Naive thymus-derived CD4-positive, alpha-beta T cell (primary cell): ENCODE results near the gene RAD52. TPM values are rescaled to one million over a fixed set of nuclear protein-coding genes. Genes with fewer than 3 reads are reported as not detected.

Experiments
- ATAC-seq: fragments of 150-1000 bp; cut with Tn5 transposase; 2 replicates; pipeline ENCODE4 v1.10.0; 2021; ENCODE audit warnings: mild to moderate bottlenecking, moderate library complexity
- CTCF ChIA-PET: fragments of 350-600 bp; sonication (Branson Sonifier 250); formaldehyde crosslinking; loops from one replicate; lab custom pipeline; 2021; ENCODE audit warnings: antibody characterized with exemption; lab: Charles Lee
- POLR2A ChIA-PET: fragments of 350-600 bp; sonication (Branson Sonifier 250); formaldehyde crosslinking; loops from one replicate; lab custom pipeline; 2021; ENCODE audit warnings: antibody characterized with exemption, inconsistent platforms; lab: Charles Lee
- DNase-seq, 9 donors: peaks; one replicate each; pipeline versions ENCODE4 v3.0.0 to v3.0.0-alpha.2; 2020 to 2022; ENCODE audit warnings: mixed read lengths in 1 of 9
- H3K27ac ChIP-seq: one replicate; pipeline ENCODE4 v1.7.0; 2013; ENCODE audit warnings: mild to moderate bottlenecking, low read depth, low read length, moderate library complexity
- H3K27me3 ChIP-seq, 2 donors: one replicate each; pipeline ENCODE4 v1.7.0; 2013; ENCODE audit warnings: low read length in 2 of 2, mild to moderate bottlenecking in 2 of 2, moderate library complexity in 2 of 2; ENCODE audit not compliant: control insufficient read depth in 2 of 2, insufficient read depth in 2 of 2
- H3K36me3 ChIP-seq, 3 experiments: 1 replicate in 2 of 3; 2 replicates in 1 of 3; pipeline ENCODE4 v1.7.0; 2013; ENCODE audit warnings: low read length in 3 of 3, mild to moderate bottlenecking in 3 of 3, moderate library complexity in 1 of 3; ENCODE audit not compliant: insufficient read depth in 3 of 3, control insufficient read depth in 2 of 3
- H3K4me1 ChIP-seq, 2 donors: one replicate each; pipeline ENCODE4 v1.7.0; 2013; ENCODE audit warnings: low read length in 2 of 2, mild to moderate bottlenecking in 2 of 2, moderate library complexity in 1 of 2; ENCODE audit not compliant: control insufficient read depth in 2 of 2, insufficient read depth in 2 of 2
- H3K4me3 ChIP-seq: 2 replicates; pipeline ENCODE4 v1.7.0; 2013; ENCODE audit warnings: mild to moderate bottlenecking, low read length
- H3K9me3 ChIP-seq, 3 experiments: 1 replicate in 2 of 3; 2 replicates in 1 of 3; pipeline ENCODE4 v1.7.0; 2013; ENCODE audit warnings: low read length in 3 of 3; ENCODE audit not compliant: control insufficient read depth in 2 of 3
- H3K27ac Mint-ChIP-seq, 9 donors: one replicate each; pipeline ENCODE4 v1.8.0; 2020 to 2022; ENCODE audit warnings: mixed read lengths in 9 of 9, mild to moderate bottlenecking in 8 of 9, moderate library complexity in 5 of 9, inconsistent platforms in 2 of 9
- H3K27me3 Mint-ChIP-seq, 5 donors: one replicate each; pipeline ENCODE4 v1.8.0; 2021 to 2022; ENCODE audit warnings: mixed read lengths in 5 of 5, mild to moderate bottlenecking in 1 of 5
- H3K36me3 Mint-ChIP-seq, 5 donors: one replicate each; pipeline ENCODE4 v1.8.0; 2020 to 2022; ENCODE audit warnings: mixed read lengths in 5 of 5, mild to moderate bottlenecking in 3 of 5, inconsistent platforms in 1 of 5
- H3K4me1 Mint-ChIP-seq, 7 donors: one replicate each; pipeline ENCODE4 v1.8.0; 2020 to 2022; ENCODE audit warnings: mixed read lengths in 7 of 7, mild to moderate bottlenecking in 3 of 7, inconsistent platforms in 1 of 7
- H3K4me3 Mint-ChIP-seq, 10 donors: one replicate each; pipeline ENCODE4 v1.8.0; 2020 to 2022; ENCODE audit warnings: mild to moderate bottlenecking in 10 of 10, mixed read lengths in 10 of 10, moderate library complexity in 6 of 10, inconsistent platforms in 2 of 10
- H3K9me3 Mint-ChIP-seq, 11 donors: one replicate each; pipeline ENCODE4 v1.8.0; 2020 to 2022; ENCODE audit warnings: mixed read lengths in 11 of 11, mild to moderate bottlenecking in 4 of 11, inconsistent platforms in 1 of 11, moderate library complexity in 1 of 11
- intact Hi-C, 2 donors: fragments of 100-400 bp; cut with micrococcal nuclease; formaldehyde crosslinking; loops; one replicate each; pipeline ENCODE4 v1.15.1; 2023
- polyA plus RNA-seq, 2 donors: library from polyadenylated mRNA; unstranded; fragments of 300-500 nt; fragmentation: Illumina TruSeq; gene quantifications; one replicate each; pipeline ENCODE4 v1.2.3, GENCODE V29; 2021
- total RNA-seq, 6 experiments: library from RNA in 5 of 6; stranded (reverse) in 5 of 6; gene quantifications; 1 replicate in 5 of 6; 2 replicates in 1 of 6; pipeline ENCODE4 v1.2.3 and lab custom pipeline; 2021 to 2026

RAD52 gene
- total and polyA plus RNA-seq, 7 experiments from 2014 or later, result 2.8 to 34.9 (median 17.8) TPM

- H3K27me3 ChIP-seq, result no peaks in the 10 kb centered on the region
- H3K4me3 Mint-ChIP-seq, result no peak overlapping the region
- no peaks in the 10 kb centered on the region for H3K36me3 Mint-ChIP-seq
- H3K27ac Mint-ChIP-seq, result no peak overlapping the region
- peaks cover 0 to 6% (median 0%) of the 10 kb centered on the region in 7 donors for H3K4me1 Mint-ChIP-seq
- DNase-seq (no peak), ATAC-seq (no peak)
- ChIA-PET CTCF (interaction anchor here (0.6 kb wide), 1 partner anchor 629 kb away, joined by 4 read pairs; no protein-coding TSS in a partner anchor), POLR2A (no interaction called here)
- no peaks in the 10 kb centered on the region for H3K9me3 Mint-ChIP-seq
- intact Hi-C loops, result no loop called here
- H3K4me3 ChIP-seq, result no peak overlapping the region
- no peaks in the 10 kb centered on the region for H3K9me3 ChIP-seq
- no peaks in the 10 kb centered on the region for H3K36me3 ChIP-seq
- H3K27me3 Mint-ChIP-seq, result peaks cover 0 to 9% (median 0%) of the 10 kb centered on the region in 5 donors
- H3K4me1 ChIP-seq, result no peaks in the 10 kb centered on the region
- no peak overlapping the region for H3K27ac ChIP-seq
Measured at GRCh38 chr12:954741-955140, 5.2 kb upstream of the RAD52 start.

DNA sequence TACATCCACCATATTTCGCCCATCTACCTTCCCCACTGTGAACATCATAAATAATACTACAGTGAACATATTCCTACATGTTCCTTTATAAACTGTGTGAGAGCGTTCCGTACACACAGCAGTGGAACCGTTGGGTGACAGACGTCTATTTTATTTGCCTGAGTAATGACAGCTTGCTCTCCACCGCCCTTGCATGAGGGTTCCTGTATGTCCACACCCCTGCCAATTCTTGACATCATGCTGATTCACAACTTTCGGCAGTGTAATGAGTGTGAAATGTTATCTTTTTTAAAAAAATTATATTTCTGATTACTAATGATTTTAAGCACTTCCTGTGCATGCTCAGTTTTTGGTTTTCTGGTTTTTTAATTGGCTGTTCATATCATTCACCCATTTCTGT lies 4.3 kb upstream of the RAD52 start:
- no peaks in the 10 kb centered on the region for H3K27me3 ChIP-seq
- ChIA-PET CTCF (interaction anchor here (0.9 kb wide), 1 partner anchor 630 kb away, joined by 4 read pairs; no protein-coding TSS in a partner anchor), POLR2A (no interaction called here)
- intact Hi-C loops, result no loop called here
- ATAC-seq (no peak), DNase-seq (no peak)
- H3K4me3 Mint-ChIP-seq, result no peak overlapping the region
- H3K4me1 Mint-ChIP-seq, result peaks cover 4 to 12% (median 6%) of the 10 kb centered on the region in 7 donors
- peaks cover 0 to under 1% (median 0%) of the 10 kb centered on the region in 5 donors for H3K36me3 Mint-ChIP-seq
- no peak overlapping the region for H3K27ac Mint-ChIP-seq
- H3K4me3 ChIP-seq, result no peak overlapping the region
- H3K9me3 ChIP-seq, result no peaks in the 10 kb centered on the region
- peaks cover 0 to 5% (median 0%) of the 10 kb centered on the region in 11 donors for H3K9me3 Mint-ChIP-seq
- no peak overlapping the region for H3K27ac ChIP-seq
- H3K4me1 ChIP-seq, result no peaks in the 10 kb centered on the region
- H3K27me3 Mint-ChIP-seq, result peaks cover 0 to 7% (median 0%) of the 10 kb centered on the region in 5 donors
- H3K36me3 ChIP-seq, result peaks cover 0 to 6% (median 0%) of the 10 kb centered on the region in 3 experiments

DNA sequence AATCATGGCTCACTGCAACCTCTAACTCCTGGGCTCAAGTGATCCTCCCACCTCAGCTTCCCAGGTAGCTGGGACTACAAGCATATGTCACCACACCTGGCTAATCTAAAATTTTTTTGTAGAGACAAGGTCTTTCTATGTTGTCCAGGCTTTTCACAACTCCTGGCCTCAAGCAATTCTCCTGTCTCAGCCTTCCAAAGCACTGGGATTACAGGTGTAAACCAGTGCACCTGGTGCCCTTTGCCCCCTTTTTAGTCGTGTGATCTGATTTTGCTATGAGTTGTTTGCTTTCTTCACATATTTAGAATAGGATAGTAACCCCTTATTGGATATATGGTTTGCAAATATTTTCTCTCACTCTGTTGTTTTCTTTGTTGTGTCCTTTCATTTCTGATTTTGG lies 1.7 kb upstream of the RAD52 start:
- intact Hi-C loops, result no loop called here
- Mint-ChIP-seq H3K27me3 (peaks cover 0 to 4% (median 0%) of the 10 kb centered on the region in 5 donors), H3K9me3 (peaks cover 0 to 5% (median 0%) of the 10 kb centered on the region in 11 donors), H3K4me1 (peaks cover 18 to 27% (median 22%) of the 10 kb centered on the region in 7 donors), H3K4me3 (peak overlapping the region in 8 of 10 donors; percentile 22 to 96 (median 76)), H3K27ac (peak overlapping the region in 7 of 9 donors; percentile 17 to 96 (median 36)), H3K36me3 (peaks cover 0 to 9% (median 0%) of the 10 kb centered on the region in 5 donors)
- no peak overlapping the region for H3K4me3 ChIP-seq
- ATAC-seq, result no peak
- H3K9me3 ChIP-seq, result no peaks in the 10 kb centered on the region
- peaks cover 0 to 6% (median 0%) of the 10 kb centered on the region in 3 experiments for H3K36me3 ChIP-seq
- POLR2A ChIA-PET, result interaction anchor here (1.4 kb wide), 1 partner anchor 383 kb away, joined by 4 read pairs; no protein-coding TSS in a partner anchor
- H3K27me3 ChIP-seq, result no peaks in the 10 kb centered on the region
- no peak for DNase-seq
- no peak overlapping the region for H3K27ac ChIP-seq
- H3K4me1 ChIP-seq, result peaks cover 0 to 3% of the 10 kb centered on the region in 2 donors
- CTCF ChIA-PET, result interaction anchor here (0.6 to 2.7 kb wide), 5 partner anchors 39 to 1071 kb away, joined by 3 to 12 read pairs (median 4); no protein-coding TSS in a partner anchor

- H3K4me3 ChIP-seq, result no peak overlapping the region
- no peak for DNase-seq
- intact Hi-C loops, result loop anchor here (2.0 to 5.0 kb wide), 7 partner anchors 13 to 744 kb away; partner anchors contain the start of genes ADIPOR2 (in 1 of the 2) and CCDC77 (in 1 of the 2)
Measured at GRCh38 chr12:948238-948637, 1.3 kb downstream of the RAD52 start.

GRCh38 chr12:946631-947030 lies 2.9 kb downstream of the RAD52 start:
- DNase-seq (no peak), ATAC-seq (no peak)
- Histone ChIP-seq H3K27ac (no peak overlapping the region), H3K36me3 (peaks cover 0 to 6% (median 0%) of the 10 kb centered on the region in 3 experiments), H3K4me3 (no peak overlapping the region), H3K9me3 (no peaks in the 10 kb centered on the region), H3K27me3 (no peaks in the 10 kb centered on the region), H3K4me1 (peaks cover 0 to 3% of the 10 kb centered on the region in 2 donors)
- Mint-ChIP-seq H3K27ac (peak overlapping the region in 3 of 9 donors; percentile 50 to 70 (median 59)), H3K4me1 (peaks cover 29 to 52% (median 43%) of the 10 kb centered on the region in 7 donors), H3K4me3 (peak overlapping the region in 9 of 10 donors; percentile 11 to 65 (median 38)), H3K9me3 (peaks cover 0 to 5% (median 0%) of the 10 kb centered on the region in 11 donors), H3K36me3 (peaks cover 0 to 27% (median 0%) of the 10 kb centered on the region in 5 donors), H3K27me3 (peaks cover 0 to 4% (median 0%) of the 10 kb centered on the region in 5 donors)
- CTCF ChIA-PET, result interaction anchor here (0.6 kb wide), 1 partner anchor 102 kb away, joined by 3 read pairs; no protein-coding TSS in a partner anchor
- POLR2A ChIA-PET, result no interaction called here
- intact Hi-C loops, result loop anchor here (5.0 kb wide), 3 partner anchors 39 to 746 kb away; partner anchors contain the start of gene ADIPOR2 (in 1 of the 2)

More at GRCh38 chr12:948238-948637, 1.3 kb downstream of the RAD52 start:
- peak overlapping the region; percentile 52 to 98 (median 93) for H3K4me3 Mint-ChIP-seq
- peak overlapping the region; percentile 12 to 96 (median 73) for H3K27ac Mint-ChIP-seq
- peaks cover 0 to 20% (median 0%) of the 10 kb centered on the region in 5 donors for H3K36me3 Mint-ChIP-seq
- peaks cover 0 to 5% (median 0%) of the 10 kb centered on the region in 11 donors for H3K9me3 Mint-ChIP-seq
- Histone ChIP-seq H3K4me1 (peaks cover 0 to 3% of the 10 kb centered on the region in 2 donors), H3K36me3 (peaks cover 0 to 6% (median 0%) of the 10 kb centered on the region in 3 experiments), H3K27ac (no peak overlapping the region), H3K27me3 (no peaks in the 10 kb centered on the region), H3K9me3 (no peaks in the 10 kb centered on the region)
- peaks cover 0 to 4% (median 0%) of the 10 kb centered on the region in 5 donors for H3K27me3 Mint-ChIP-seq
- ATAC-seq, result no peak
- CTCF ChIA-PET, result interaction anchor here (0.6 to 2.0 kb wide), 3 partner anchors 197 to 379 kb away, joined by 6 to 11 read pairs (median 7); no protein-coding TSS in a partner anchor
- POLR2A ChIA-PET, result interaction anchor here (0.6 to 2.0 kb wide), 2 partner anchors 43 to 478 kb away, joined by 3 to 6 read pairs; partner anchors contain the start of gene ERC1
- peaks cover 29 to 46% (median 41%) of the 10 kb centered on the region in 7 donors for H3K4me1 Mint-ChIP-seq

- Mint-ChIP-seq H3K36me3 (peaks cover 0 to 27% (median 0%) of the 10 kb centered on the region in 5 donors), H3K27ac (peak overlapping the region in 5 of 9 donors; percentile 59 to 80 (median 66)), H3K4me3 (peak overlapping the region in 6 of 10 donors; percentile 11 to 49 (median 28)), H3K27me3 (peaks cover 0 to 2% (median 0%) of the 10 kb centered on the region in 5 donors), H3K9me3 (peaks cover 0 to 5% (median 0%) of the 10 kb centered on the region in 11 donors), H3K4me1 (peaks cover 29 to 52% (median 43%) of the 10 kb centered on the region in 7 donors)
- Histone ChIP-seq H3K9me3 (no peaks in the 10 kb centered on the region), H3K36me3 (peaks cover 0 to 6% (median 0%) of the 10 kb centered on the region in 3 experiments), H3K27me3 (no peaks in the 10 kb centered on the region), H3K4me3 (no peak overlapping the region), H3K4me1 (peaks cover 0 to 3% of the 10 kb centered on the region in 2 donors), H3K27ac (no peak overlapping the region)
- DNase-seq, result no peak
- POLR2A ChIA-PET, result no interaction called here
- intact Hi-C loops, result loop anchor here (5.0 kb wide), 3 partner anchors 39 to 746 kb away; partner anchors contain the start of gene ADIPOR2 (in 1 of the 2)
- no peak for ATAC-seq
- CTCF ChIA-PET, result interaction anchor here (0.6 kb wide), 1 partner anchor 101 kb away, joined by 3 read pairs; no protein-coding TSS in a partner anchor
Measured at GRCh38 chr12:946212-946611, 3.3 kb downstream of the RAD52 start.
